HepG2 (cell line): ENCODE measurements around the gene TCOF1. TPM values are rescaled to one million over a fixed set of nuclear protein-coding genes. Genes with fewer than 3 reads are reported as not detected.
A peak's percentile ranks its signal among the peaks of the same experiment; 100 is the strongest.

ENCODE experiments used
- ADNP ChIP-seq: sonication (generic); formaldehyde crosslinking; IDR thresholded peaks from 2 replicates; pipeline ENCODE4 v1.4.0; 2020; ENCODE audit warnings: missing genetic modification reagents
- ARID5B ChIP-seq: IDR thresholded peaks from 2 replicates; pipeline ENCODE4 v1.4.0; 2020; ENCODE audit warnings: mild to moderate bottlenecking, missing genetic modification reagents
- FOXK2 ChIP-seq: fragments of 450-650 bp; IDR thresholded peaks from 2 replicates; pipeline ENCODE4 v1.6.1; 2016
- HMG20B ChIP-seq: conservative IDR thresholded peaks from 2 replicates; pipeline ENCODE4 v1.6.1; 2016; ENCODE audit warnings: missing genetic modification reagents, missing compliant biosample characterization
- IKZF1 ChIP-seq: fragments of 450-650 bp; IDR thresholded peaks from 2 replicates; pipeline ENCODE4 v1.7.1; 2016
- ISL2 ChIP-seq: sonication (generic); formaldehyde crosslinking; IDR thresholded peaks from 2 replicates; pipeline ENCODE4 v1.5.0; 2020; ENCODE audit warnings: missing genetic modification reagents
- NCOA2 ChIP-seq: sonication (generic); formaldehyde crosslinking; IDR thresholded peaks from 2 replicates; pipeline ENCODE4 v1.8.0; 2022; ENCODE audit warnings: inconsistent platforms
- PATZ1 ChIP-seq: sonication (generic); formaldehyde crosslinking; IDR thresholded peaks from 2 replicates; pipeline ENCODE4 v1.4.0; 2020; ENCODE audit warnings: missing genetic modification reagents
- SMARCE1 ChIP-seq: fragments of 450-650 bp; IDR thresholded peaks from 2 replicates; pipeline ENCODE4 v1.6.1; 2017; ENCODE audit warnings: borderline replicate concordance
- ZBTB2 ChIP-seq: sonication (generic); formaldehyde crosslinking; IDR thresholded peaks from 2 replicates; pipeline ENCODE4 v1.8.0; 2022; ENCODE audit warnings: low read depth, missing genetic modification reagents
- ZBTB33 ChIP-seq: sonication (generic); formaldehyde crosslinking; IDR thresholded peaks from 2 replicates; pipeline ENCODE4 v1.4.0; 2020; ENCODE audit warnings: missing genetic modification reagents
- ZBTB8A ChIP-seq: sonication (generic); formaldehyde crosslinking; IDR thresholded peaks from 2 replicates; pipeline ENCODE4 v1.4.0; 2020; ENCODE audit warnings: mild to moderate bottlenecking, low read depth, missing genetic modification reagents, borderline replicate concordance
- ZMYM4 ChIP-seq: sonication (generic); formaldehyde crosslinking; IDR thresholded peaks from 2 replicates; pipeline ENCODE4 v1.8.1; 2023; ENCODE audit warnings: mild to moderate bottlenecking, missing genetic modification reagents
- ZNF10 ChIP-seq: sonication (generic); formaldehyde crosslinking; IDR thresholded peaks from 2 replicates; pipeline ENCODE4 v1.4.0; 2020; ENCODE audit warnings: mild to moderate bottlenecking, low read depth, missing genetic modification reagents, borderline replicate concordance
- ZNF639 ChIP-seq: conservative IDR thresholded peaks from 2 replicates; pipeline ENCODE4 v1.6.1; 2018; ENCODE audit warnings: missing genetic modification reagents
- ZNF713 ChIP-seq: sonication (generic); formaldehyde crosslinking; IDR thresholded peaks from 2 replicates; pipeline ENCODE4 v1.4.0; 2020; ENCODE audit warnings: mild to moderate bottlenecking, missing genetic modification reagents
- ZNF776 ChIP-seq: sonication (generic); formaldehyde crosslinking; IDR thresholded peaks from 2 replicates; pipeline ENCODE4 v1.4.0; 2020; ENCODE audit warnings: mild to moderate bottlenecking, missing genetic modification reagents
- ZNF891 ChIP-seq: sonication (generic); formaldehyde crosslinking; IDR thresholded peaks from 2 replicates; pipeline ENCODE4 v1.5.0; 2020; ENCODE audit warnings: mild to moderate bottlenecking, missing genetic modification reagents
- polyA plus RNA-seq, 8 experiments: library from polyadenylated mRNA; depleted of rRNA in 3 of 8; stranded (reverse) in 7 of 8; unstranded in 1 of 8; fragments of >200 nt; fragmentation: Illumina TruSeq in 4 of 8; extraction: Trizol in 4 of 8; gene quantifications; 2 replicates each; pipeline versions ENCODE4 v1.2.1 to v1.2.3, GENCODE V29; 2011 to 2016; ENCODE audit warnings: low read depth in 4 of 8, missing spikeins in 1 of 8, mixed read lengths in 1 of 8; ENCODE audit not compliant: insufficient read depth in 1 of 8
- total RNA-seq, 5 experiments: library from RNA; depleted of rRNA; stranded (reverse); fragments of >200 nt; fragmentation: Illumina TruSeq; extraction: Trizol; gene quantifications; 2 replicates each; pipeline ENCODE4 v1.2.3, GENCODE V29; 2016; ENCODE audit warnings: low read depth in 1 of 5

Gene TCOF1
- total and polyA plus RNA-seq, 2 of the 13 experiments (the other 11 are each of a cell fraction or from before 2014, with no cell fraction given), result 10.1 to 41.6 TPM

- peak; percentile 82 for TF ChIP-seq ARID5B (CRISPR knock-in tag)
- TF ChIP-seq ZBTB33, result peak; percentile 52
- no peak for TF ChIP-seq ZNF891
- TF ChIP-seq ZNF639 (CRISPR knock-in tag), result peak; percentile 25; the same call in 1 of the 2 replicates
- TF ChIP-seq IKZF1, result no peak
- peak; percentile 87 for TF ChIP-seq PATZ1 (CRISPR knock-in tag)
- TF ChIP-seq ZNF776 (CRISPR knock-in tag), result no peak
- peak; percentile 68 for TF ChIP-seq NCOA2 (CRISPR knock-in tag)
- TF ChIP-seq ZMYM4 (CRISPR knock-in tag), result peak; percentile 94
- TF ChIP-seq FOXK2, result no peak
- no peak for TF ChIP-seq ZNF10
- TF ChIP-seq ADNP (CRISPR knock-in tag), result peak; percentile 11; the same call in 1 of the 2 replicates
- TF ChIP-seq SMARCE1, result no peak
- TF ChIP-seq ZBTB2 (CRISPR knock-in tag), result no peak
- peak; percentile 82 for TF ChIP-seq ISL2 (CRISPR knock-in tag)
- no peak for TF ChIP-seq ZBTB8A (CRISPR knock-in tag)
- no peak for TF ChIP-seq ZNF713 (CRISPR knock-in tag)
- TF ChIP-seq HMG20B (CRISPR knock-in tag), result peak; percentile 49; the same call in 1 of the 2 replicates
Observed at GRCh38 chr5:150350524-150351344, 6.8 kb upstream of the TCOF1 start (continued).
